HFFc6 (cell line): ENCODE data around the gene TRIM29. TPM values are rescaled to one million over a fixed set of nuclear protein-coding genes. Genes with fewer than 3 reads are reported as not detected.

ENCODE experiments used
- DNase-seq: peaks from one replicate; pipeline ENCODE4 v3.0.0-alpha.2; 2018
- H3K27ac Mint-ChIP-seq: 2 replicates; pipeline ENCODE4 v1.8.0; 2020; ENCODE audit warnings: mild to moderate bottlenecking, mixed read lengths
- H3K27me3 Mint-ChIP-seq: 2 replicates; pipeline ENCODE4 v1.8.0; 2021; ENCODE audit warnings: mild to moderate bottlenecking, moderate library complexity, mixed read lengths; ENCODE audit not compliant: insufficient read depth
- H3K36me3 Mint-ChIP-seq: 2 replicates; pipeline ENCODE4 v1.8.0; 2021; ENCODE audit warnings: low read depth, mixed read lengths
- H3K4me1 Mint-ChIP-seq: 2 replicates; pipeline ENCODE4 v1.8.0; 2020; ENCODE audit warnings: low read depth, mixed read lengths
- H3K4me3 Mint-ChIP-seq: 2 replicates; pipeline ENCODE4 v1.8.0; 2020; ENCODE audit warnings: mild to moderate bottlenecking, moderate library complexity, mixed read lengths
- H3K9me3 Mint-ChIP-seq: 2 replicates; pipeline ENCODE4 v1.8.0; 2020; ENCODE audit warnings: mild to moderate bottlenecking, mixed read lengths
- total RNA-seq, 6 experiments: library from RNA; stranded (reverse); fragmentation: NEBNext Ultra II Directional; extraction: Animal tissue kit (Norgen Biotek cat#: 25700); gene quantifications; 2 replicates in 1 of 6; 3 replicates in 5 of 6; pipeline ENCODE4 v1.2.3, GENCODE V29; 2021
- TF ChIP-seq, protein P1 (sequence below): fragments of 200-600 bp; sonication (generic); IDR thresholded peaks from 2 replicates; pipeline ENCODE4 v1.5.0; 2021; ENCODE audit warnings: antibody characterized with exemption, mild to moderate bottlenecking

The TRIM29 gene
- total RNA-seq, 6 experiments from 2014 or later: 1.5 to 3.2 (median 3.1) TPM

DNA sequence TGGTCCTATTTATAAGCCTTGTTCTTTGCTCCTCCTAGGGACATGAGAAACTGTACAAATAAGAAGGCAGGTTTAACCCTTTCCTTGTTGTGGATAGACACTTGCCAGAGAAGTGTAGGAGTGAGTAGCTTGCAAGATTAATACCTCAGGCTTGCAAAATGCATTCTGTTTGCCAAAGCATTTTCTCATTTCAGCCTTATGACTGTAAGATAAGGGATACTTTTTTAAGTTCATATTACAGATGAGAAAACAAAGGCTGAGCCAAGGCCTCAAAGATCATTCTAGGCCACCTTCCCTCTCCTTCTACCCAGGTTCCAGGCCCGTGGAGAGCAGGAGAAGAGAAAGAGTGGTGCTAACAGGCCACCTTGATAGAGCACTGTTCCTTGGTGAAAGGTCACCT lies 46.8 kb downstream of the TRIM29 start:
- Mint-ChIP-seq H3K36me3 (no peaks in the 10 kb centered on the region), H3K4me3 (no peak overlapping the region), H3K27me3 (peaks cover 32% of the 10 kb centered on the region), H3K27ac (no peak overlapping the region), H3K4me1 (no peaks in the 10 kb centered on the region), H3K9me3 (no peaks in the 10 kb centered on the region)
- TF ChIP-seq, protein P1, sequence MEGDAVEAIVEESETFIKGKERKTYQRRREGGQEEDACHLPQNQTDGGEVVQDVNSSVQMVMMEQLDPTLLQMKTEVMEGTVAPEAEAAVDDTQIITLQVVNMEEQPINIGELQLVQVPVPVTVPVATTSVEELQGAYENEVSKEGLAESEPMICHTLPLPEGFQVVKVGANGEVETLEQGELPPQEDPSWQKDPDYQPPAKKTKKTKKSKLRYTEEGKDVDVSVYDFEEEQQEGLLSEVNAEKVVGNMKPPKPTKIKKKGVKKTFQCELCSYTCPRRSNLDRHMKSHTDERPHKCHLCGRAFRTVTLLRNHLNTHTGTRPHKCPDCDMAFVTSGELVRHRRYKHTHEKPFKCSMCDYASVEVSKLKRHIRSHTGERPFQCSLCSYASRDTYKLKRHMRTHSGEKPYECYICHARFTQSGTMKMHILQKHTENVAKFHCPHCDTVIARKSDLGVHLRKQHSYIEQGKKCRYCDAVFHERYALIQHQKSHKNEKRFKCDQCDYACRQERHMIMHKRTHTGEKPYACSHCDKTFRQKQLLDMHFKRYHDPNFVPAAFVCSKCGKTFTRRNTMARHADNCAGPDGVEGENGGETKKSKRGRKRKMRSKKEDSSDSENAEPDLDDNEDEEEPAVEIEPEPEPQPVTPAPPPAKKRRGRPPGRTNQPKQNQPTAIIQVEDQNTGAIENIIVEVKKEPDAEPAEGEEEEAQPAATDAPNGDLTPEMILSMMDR: no peak
- no peak for DNase-seq

DNA sequence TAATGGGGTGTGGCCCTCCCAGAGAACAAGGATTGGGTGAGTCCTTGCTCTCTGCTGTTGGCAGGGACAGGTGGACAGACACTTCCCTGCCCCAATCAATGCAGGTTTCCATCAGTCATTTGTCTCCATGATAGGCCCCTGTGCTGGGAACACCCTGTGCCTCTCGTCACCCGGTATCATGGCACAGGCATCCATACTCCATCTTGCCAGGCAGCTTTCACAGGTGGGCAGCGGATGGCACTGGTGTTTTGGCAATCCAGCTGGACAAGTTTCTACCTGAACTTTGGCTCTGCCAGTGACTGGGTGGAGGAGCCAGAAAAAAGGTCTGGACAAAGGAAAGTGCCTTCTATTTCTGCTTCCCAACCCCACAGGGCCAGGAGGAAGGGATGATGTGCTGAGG lies 47.5 kb downstream of the TRIM29 start:
- Mint-ChIP-seq H3K27me3 (peaks cover 25% of the 10 kb centered on the region), H3K4me1 (no peaks in the 10 kb centered on the region), H3K36me3 (peaks cover 5% of the 10 kb centered on the region; the same call in 1 of the 2 replicates), H3K9me3 (peaks cover 6% of the 10 kb centered on the region), H3K27ac (no peak overlapping the region), H3K4me3 (no peak overlapping the region)
- DNase-seq: no peak
- TF ChIP-seq, protein P1: no peak

DNA sequence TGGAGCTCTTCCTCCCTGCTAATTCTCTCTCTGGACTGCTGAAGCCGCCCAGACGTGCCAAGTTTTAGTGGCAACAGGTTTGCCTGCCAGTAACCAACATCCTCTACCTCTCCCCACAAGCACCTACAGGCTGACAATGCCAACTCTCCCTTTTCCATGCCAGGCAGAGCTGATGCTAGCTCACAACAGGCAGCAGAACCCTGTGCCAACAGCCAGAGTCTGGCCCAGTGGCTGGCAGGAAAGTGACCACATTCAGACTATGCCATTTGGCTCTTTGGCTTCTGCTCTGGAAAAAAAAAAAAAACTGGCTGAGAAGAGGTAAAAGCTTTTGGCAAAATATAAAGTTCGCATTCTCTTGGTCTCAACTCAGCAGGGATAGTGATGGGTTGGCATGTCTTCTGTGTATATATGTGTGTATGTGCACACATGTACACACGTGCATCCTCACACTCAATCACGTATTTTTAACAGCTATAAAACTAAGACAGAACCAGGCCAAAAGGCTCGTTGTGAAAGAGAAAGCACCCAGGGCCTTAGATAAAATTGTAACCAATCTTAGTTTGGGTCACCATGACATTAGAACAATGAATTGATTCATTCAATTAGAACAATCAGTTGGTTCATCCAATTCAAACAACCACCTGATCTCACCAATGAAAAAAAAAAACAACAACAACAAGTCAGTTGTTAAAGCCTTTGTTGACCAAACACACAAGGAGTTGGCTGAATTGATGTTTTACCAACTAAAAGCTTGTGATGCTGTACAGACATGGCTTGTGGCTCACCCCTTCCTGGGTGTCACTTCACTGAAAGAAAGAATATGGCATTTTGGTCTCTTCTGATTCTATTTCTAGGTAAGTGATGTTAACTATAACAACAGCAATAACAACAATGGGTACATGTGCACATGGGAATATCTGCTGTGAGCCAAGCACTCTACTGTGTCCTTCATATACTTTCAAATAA lies 48.6 kb downstream of the TRIM29 start:
- peaks cover 6% of the 10 kb centered on the region; the same call in 1 of the 2 replicates for H3K36me3 Mint-ChIP-seq
- no peak overlapping the region for H3K27ac Mint-ChIP-seq
- peaks cover 20% of the 10 kb centered on the region for H3K27me3 Mint-ChIP-seq
- H3K4me1 Mint-ChIP-seq: no peaks in the 10 kb centered on the region
- no peak overlapping the region for H3K4me3 Mint-ChIP-seq
- TF ChIP-seq, protein P1: no peak
- no peak for DNase-seq
- H3K9me3 Mint-ChIP-seq: peaks cover 9% of the 10 kb centered on the region

DNA sequence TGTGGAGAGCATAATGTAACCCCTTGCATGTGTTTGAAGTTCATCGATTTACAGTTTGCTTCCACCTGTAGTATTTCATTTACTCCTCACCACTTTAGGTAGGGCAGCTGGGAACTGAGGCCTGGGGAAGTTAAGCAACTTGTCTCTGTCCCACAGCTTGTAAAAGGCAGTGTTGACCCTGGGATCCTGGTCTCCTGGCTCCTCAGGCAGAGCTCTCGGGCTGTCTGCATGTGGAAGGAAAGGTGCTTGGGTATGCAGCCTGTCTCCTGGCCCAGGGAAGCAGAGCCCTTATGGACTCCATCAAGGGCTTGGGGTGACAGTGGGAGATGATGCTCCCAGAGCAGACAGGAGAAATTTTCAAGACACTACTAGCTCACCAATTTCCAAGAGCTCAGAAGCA lies 49.9 kb downstream of the TRIM29 start:
- Mint-ChIP-seq H3K27ac (no peak overlapping the region), H3K27me3 (peaks cover 15% of the 10 kb centered on the region), H3K36me3 (peaks cover 13% of the 10 kb centered on the region), H3K9me3 (peaks cover 17% of the 10 kb centered on the region), H3K4me1 (no peaks in the 10 kb centered on the region), H3K4me3 (no peak overlapping the region)
- no peak for DNase-seq
- TF ChIP-seq, protein P1: no peak

DNA sequence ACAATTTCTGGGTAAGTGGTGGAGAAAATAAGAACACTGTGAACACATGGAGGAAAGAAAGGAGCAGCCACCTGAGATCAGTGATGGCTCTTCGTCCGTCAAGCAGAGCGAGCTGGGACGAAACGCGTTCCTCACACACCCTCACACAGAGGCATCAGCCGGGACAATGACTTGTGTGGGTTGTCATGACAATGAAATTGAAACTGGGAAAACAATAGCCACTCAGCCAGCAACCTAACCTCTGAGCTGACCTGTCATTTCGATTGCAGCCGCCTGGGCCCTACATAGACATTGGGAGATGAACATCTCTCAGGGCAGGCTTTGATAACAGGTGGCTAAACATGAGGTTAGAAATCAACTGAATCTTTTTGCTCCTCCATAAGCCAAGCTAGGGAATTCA lies 51.3 kb downstream of the TRIM29 start:
- no peak overlapping the region for H3K27ac Mint-ChIP-seq
- TF ChIP-seq, protein P1: no peak
- no peak overlapping the region for H3K4me3 Mint-ChIP-seq
- no peak for DNase-seq
- peaks cover 24% of the 10 kb centered on the region for H3K9me3 Mint-ChIP-seq
- H3K4me1 Mint-ChIP-seq: no peaks in the 10 kb centered on the region
- H3K27me3 Mint-ChIP-seq: peaks cover 12% of the 10 kb centered on the region
- H3K36me3 Mint-ChIP-seq: peaks cover 14% of the 10 kb centered on the region
